Osteocyte (in vitro differentiated cells): Measurements from ENCODE around the gene ATN1. TPM values are rescaled to one million over a fixed set of nuclear protein-coding genes. Genes with fewer than 3 reads are reported as not detected.

Source experiments
- DNase-seq: peaks from one replicate; pipeline ENCODE4 v3.0.0; 2021; ENCODE audit warnings: mixed read lengths; ENCODE audit not compliant: unreplicated experiment; ENCODE audit errors: extremely low spot score
- H3K27ac Mint-ChIP-seq: one replicate; pipeline ENCODE4 v1.8.0; 2021; ENCODE audit warnings: mild to moderate bottlenecking, mixed read lengths; ENCODE audit not compliant: unreplicated experiment
- H3K27me3 Mint-ChIP-seq: one replicate; pipeline ENCODE4 v1.8.0; 2021; ENCODE audit warnings: mixed read lengths; ENCODE audit not compliant: unreplicated experiment
- H3K36me3 Mint-ChIP-seq: one replicate; pipeline ENCODE4 v1.8.0; 2021; ENCODE audit warnings: mixed read lengths; ENCODE audit not compliant: unreplicated experiment
- H3K4me1 Mint-ChIP-seq: one replicate; pipeline ENCODE4 v1.8.0; 2021; ENCODE audit warnings: mixed read lengths; ENCODE audit not compliant: unreplicated experiment
- H3K4me3 Mint-ChIP-seq: one replicate; pipeline ENCODE4 v1.8.0; 2021; ENCODE audit warnings: mild to moderate bottlenecking, moderate library complexity, mixed read lengths; ENCODE audit not compliant: unreplicated experiment
- H3K9me3 Mint-ChIP-seq: one replicate; pipeline ENCODE4 v1.8.0; 2021; ENCODE audit warnings: mixed read lengths; ENCODE audit not compliant: unreplicated experiment
- CTCF ChIP-seq: fragments of 200-600 bp; sonication (generic); IDR thresholded peaks from 2 replicates; pipeline ENCODE4 v1.5.0; 2021; ENCODE audit warnings: antibody characterized with exemption, mild to moderate bottlenecking, moderate library complexity
- total RNA-seq: library from RNA; stranded (reverse); gene quantifications from 2 replicates; pipeline ENCODE4 v1.2.1, GENCODE V29; 2021

Gene ATN1
- total RNA-seq, 1 donor from 2014 or later: 123 TPM

DNA sequence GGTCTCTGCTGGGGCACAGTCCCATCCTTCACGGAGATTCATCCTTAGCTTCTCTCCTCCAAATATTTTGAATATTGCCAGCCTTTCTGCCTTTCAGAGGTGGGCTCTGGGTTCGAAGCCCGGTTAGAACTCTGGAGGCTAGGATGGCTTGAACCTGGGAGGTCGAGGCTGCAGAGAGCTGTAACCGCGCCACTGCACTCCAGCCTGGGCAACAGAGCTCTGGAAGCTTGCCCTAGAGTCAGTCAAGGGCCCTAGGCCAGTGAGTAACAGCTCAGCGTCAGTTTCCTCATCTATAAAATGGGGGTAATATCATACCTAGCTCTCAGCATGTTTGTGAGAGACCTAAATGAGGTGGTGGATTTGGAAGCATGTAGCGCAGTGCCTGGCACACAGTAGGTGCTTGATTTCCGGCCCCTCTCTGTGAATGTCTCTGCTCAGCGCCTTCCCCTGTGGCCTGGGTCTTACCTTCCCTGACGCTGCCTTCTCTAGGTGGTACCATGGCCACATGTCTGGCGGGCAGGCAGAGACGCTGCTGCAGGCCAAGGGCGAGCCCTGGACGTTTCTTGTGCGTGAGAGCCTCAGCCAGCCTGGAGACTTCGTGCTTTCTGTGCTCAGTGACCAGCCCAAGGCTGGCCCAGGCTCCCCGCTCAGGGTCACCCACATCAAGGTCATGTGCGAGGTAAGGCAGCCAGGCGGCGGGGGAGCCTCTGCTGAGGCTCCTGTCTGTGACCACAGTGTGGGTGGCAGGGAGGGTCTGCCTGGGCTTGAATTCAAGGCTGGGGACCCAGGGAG is 26.8 kb downstream of the ATN1 start:
- H3K9me3 Mint-ChIP-seq: no peaks in the 10 kb centered on the region
- no peak overlapping the region for H3K4me3 Mint-ChIP-seq
- DNase-seq: no peak
- peak overlapping the region; percentile 90 for H3K27ac Mint-ChIP-seq
- no peaks in the 10 kb centered on the region for H3K27me3 Mint-ChIP-seq
- peaks cover 27% of the 10 kb centered on the region for H3K4me1 Mint-ChIP-seq
- TF ChIP-seq CTCF: no peak
- H3K36me3 Mint-ChIP-seq: no peaks in the 10 kb centered on the region

DNA sequence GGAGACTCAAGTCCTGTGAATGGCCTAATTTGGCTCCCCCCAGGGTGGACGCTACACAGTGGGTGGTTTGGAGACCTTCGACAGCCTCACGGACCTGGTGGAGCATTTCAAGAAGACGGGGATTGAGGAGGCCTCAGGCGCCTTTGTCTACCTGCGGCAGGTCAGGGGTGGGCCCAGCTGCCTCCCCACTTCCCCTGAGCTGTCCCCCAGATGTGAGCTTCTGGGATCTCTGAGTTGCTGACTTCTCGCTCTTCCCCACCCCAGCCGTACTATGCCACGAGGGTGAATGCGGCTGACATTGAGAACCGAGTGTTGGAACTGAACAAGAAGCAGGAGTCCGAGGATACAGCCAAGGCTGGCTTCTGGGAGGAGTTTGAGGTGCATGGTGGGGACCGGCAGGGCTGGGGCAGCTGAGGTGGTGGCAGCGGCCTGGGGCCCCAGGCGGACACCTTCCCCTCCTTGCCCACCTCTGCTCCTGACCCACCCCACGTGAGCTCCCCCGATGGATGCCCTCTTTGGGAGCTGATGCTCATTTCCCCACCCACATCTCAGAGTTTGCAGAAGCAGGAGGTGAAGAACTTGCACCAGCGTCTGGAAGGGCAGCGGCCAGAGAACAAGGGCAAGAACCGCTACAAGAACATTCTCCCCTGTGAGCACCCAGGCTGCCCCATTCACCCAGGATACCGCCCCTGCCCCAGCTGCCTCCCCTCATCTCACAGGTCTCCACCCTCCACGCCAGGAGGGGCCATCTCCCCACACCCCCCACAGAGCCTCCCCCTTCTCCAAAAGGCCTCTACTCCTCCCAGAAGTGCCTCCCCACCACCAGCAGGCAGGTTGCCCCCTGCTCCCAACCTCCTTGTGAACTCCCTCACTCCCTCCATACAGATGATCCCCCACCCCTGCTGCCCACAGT is 27.6 kb downstream of the ATN1 start:
- no peaks in the 10 kb centered on the region for H3K9me3 Mint-ChIP-seq
- peaks cover 27% of the 10 kb centered on the region for H3K4me1 Mint-ChIP-seq
- H3K27me3 Mint-ChIP-seq: no peaks in the 10 kb centered on the region
- TF ChIP-seq CTCF: no peak
- H3K27ac Mint-ChIP-seq: no peak overlapping the region
- H3K36me3 Mint-ChIP-seq: no peaks in the 10 kb centered on the region
- no peak overlapping the region for H3K4me3 Mint-ChIP-seq
- DNase-seq: no peak

GRCh38 chr12:6956021-6956727 is 28.4 kb downstream of the ATN1 start:
- Mint-ChIP-seq H3K27me3 (no peaks in the 10 kb centered on the region), H3K36me3 (no peaks in the 10 kb centered on the region), H3K9me3 (no peaks in the 10 kb centered on the region), H3K4me3 (no peak overlapping the region), H3K4me1 (peaks cover 27% of the 10 kb centered on the region), H3K27ac (no peak overlapping the region)
- DNase-seq: no peak
- no peak for TF ChIP-seq CTCF

DNA sequence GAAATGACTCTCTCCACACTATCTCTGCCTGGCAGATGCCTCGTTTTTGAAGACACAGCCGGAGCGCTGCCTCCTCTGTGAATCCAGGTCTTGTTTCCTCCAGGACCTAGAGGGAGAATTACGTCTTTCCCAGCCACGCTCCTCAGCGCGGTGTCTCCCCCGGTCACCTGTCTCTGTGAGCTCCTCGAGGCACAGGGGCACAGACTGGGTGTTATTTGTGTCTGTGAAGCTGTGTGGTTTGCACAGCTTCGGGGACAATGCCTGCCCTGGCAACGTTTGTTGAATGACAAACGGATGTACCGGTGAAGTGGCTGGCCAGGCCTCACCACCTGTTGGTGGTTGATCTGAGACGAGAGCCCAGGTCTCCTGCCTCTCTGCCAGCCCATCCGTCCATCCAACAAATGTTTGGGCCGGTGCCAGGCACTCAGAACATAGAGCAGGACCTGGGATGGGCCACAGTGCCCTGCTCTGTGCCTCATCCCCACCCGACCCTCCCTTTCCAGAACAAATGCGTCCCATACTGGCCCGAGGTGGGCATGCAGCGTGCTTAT is 29.5 kb downstream of the ATN1 start:
- H3K27ac Mint-ChIP-seq: no peak overlapping the region
- no peak overlapping the region for H3K4me3 Mint-ChIP-seq
- no peak for TF ChIP-seq CTCF
- no peak for DNase-seq
- no peaks in the 10 kb centered on the region for H3K9me3 Mint-ChIP-seq
- H3K27me3 Mint-ChIP-seq: no peaks in the 10 kb centered on the region
- H3K4me1 Mint-ChIP-seq: peaks cover 33% of the 10 kb centered on the region
- H3K36me3 Mint-ChIP-seq: no peaks in the 10 kb centered on the region
